ENCODE results near the gene FBXL13.

DNA sequence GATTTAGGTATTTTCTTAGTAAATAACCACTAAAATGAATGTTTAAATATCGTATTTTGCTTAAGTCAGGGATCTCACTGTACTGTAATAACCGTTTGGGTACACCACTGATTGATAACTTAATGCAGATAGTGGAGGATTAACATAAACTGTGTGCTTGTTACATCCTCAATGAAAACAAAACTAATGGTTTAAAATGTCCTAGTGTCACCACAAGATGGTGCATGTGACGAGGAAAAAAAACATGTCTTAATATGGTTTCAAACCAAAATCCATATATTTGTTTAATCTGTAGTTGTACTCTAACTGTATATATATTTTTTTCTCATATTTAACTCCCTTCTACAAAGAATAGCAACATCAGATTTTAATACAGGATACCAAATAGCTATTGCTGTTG lies 19.5 kb upstream of the FBXL13 start:
- TF ChIP-seq POLR2A (IDR thresholded peaks at IDR 0.05): no peak
- TF ChIP-seq, protein P1, sequence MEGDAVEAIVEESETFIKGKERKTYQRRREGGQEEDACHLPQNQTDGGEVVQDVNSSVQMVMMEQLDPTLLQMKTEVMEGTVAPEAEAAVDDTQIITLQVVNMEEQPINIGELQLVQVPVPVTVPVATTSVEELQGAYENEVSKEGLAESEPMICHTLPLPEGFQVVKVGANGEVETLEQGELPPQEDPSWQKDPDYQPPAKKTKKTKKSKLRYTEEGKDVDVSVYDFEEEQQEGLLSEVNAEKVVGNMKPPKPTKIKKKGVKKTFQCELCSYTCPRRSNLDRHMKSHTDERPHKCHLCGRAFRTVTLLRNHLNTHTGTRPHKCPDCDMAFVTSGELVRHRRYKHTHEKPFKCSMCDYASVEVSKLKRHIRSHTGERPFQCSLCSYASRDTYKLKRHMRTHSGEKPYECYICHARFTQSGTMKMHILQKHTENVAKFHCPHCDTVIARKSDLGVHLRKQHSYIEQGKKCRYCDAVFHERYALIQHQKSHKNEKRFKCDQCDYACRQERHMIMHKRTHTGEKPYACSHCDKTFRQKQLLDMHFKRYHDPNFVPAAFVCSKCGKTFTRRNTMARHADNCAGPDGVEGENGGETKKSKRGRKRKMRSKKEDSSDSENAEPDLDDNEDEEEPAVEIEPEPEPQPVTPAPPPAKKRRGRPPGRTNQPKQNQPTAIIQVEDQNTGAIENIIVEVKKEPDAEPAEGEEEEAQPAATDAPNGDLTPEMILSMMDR (IDR thresholded peaks at IDR 0.05): no peak
